Parathyroid adenoma (tissue), 2 donors: Measurements from ENCODE around the gene ZSCAN16.

Experiments
- H2AFZ ChIP-seq: fragments of 300-600 bp; sonication (generic); one replicate; pipeline ENCODE4 v1.7.0; 2017; ENCODE audit warnings: antibody characterized with exemption, mild to moderate bottlenecking
- H3K27ac ChIP-seq: fragments of 300-600 bp; sonication (generic); one replicate; pipeline ENCODE4 v1.7.0; 2017
- H3K27me3 ChIP-seq: fragments of 300-600 bp; sonication (generic); one replicate; pipeline ENCODE4 v1.7.0; 2017; ENCODE audit warnings: low read length; ENCODE audit not compliant: control insufficient read depth, insufficient read depth
- H3K36me3 ChIP-seq: fragments of 300-600 bp; sonication (generic); one replicate; pipeline ENCODE4 v1.7.0; 2017; ENCODE audit warnings: low read length; ENCODE audit not compliant: control insufficient read depth, insufficient read depth
- H3K4me1 ChIP-seq: fragments of 300-600 bp; sonication (generic); one replicate; pipeline ENCODE4 v1.7.0; 2017; ENCODE audit warnings: control low read depth
- H3K4me2 ChIP-seq: fragments of 300-600 bp; sonication (generic); one replicate; pipeline ENCODE4 v1.7.0; 2017; ENCODE audit warnings: low read length
- H3K4me3 ChIP-seq: fragments of 300-600 bp; sonication (generic); one replicate; pipeline ENCODE4 v1.7.0; 2017; ENCODE audit warnings: low read depth, low read length
- H3K79me2 ChIP-seq: fragments of 300-600 bp; sonication (generic); one replicate; pipeline ENCODE4 v1.7.0; 2017; ENCODE audit warnings: control low read depth
- H3K9ac ChIP-seq: fragments of 300-600 bp; sonication (generic); one replicate; pipeline ENCODE4 v1.7.0; 2017; ENCODE audit warnings: mild to moderate bottlenecking
- H3K9me3 ChIP-seq: fragments of 300-600 bp; sonication (generic); one replicate; pipeline ENCODE4 v1.7.0; 2017; ENCODE audit warnings: low read length; ENCODE audit not compliant: control insufficient read depth
- CTCF ChIP-seq: fragments of 300-600 bp; sonication (generic); IDR thresholded peaks from one replicate; pipeline ENCODE4 v1.7.0; 2017; ENCODE audit warnings: antibody characterized with exemption, mild to moderate bottlenecking
- donor health status: primary hyperparathyroidism.

The ZSCAN16 gene

GRCh38 chr6:28125401-28125800, 992 bp downstream of the ZSCAN16 start:
- no peak overlapping the region for H3K9ac ChIP-seq
- no peak overlapping the region for H2AFZ ChIP-seq
- H3K27ac ChIP-seq = peak overlapping the region; percentile 56
- H3K36me3 ChIP-seq = no peaks in the 10 kb centered on the region
- H3K79me2 ChIP-seq = peaks cover 7% of the 10 kb centered on the region
- TF ChIP-seq CTCF = no peak
- H3K4me1 ChIP-seq = peaks cover 4% of the 10 kb centered on the region
- H3K27me3 ChIP-seq = no peaks in the 10 kb centered on the region
- no peak overlapping the region for H3K4me2 ChIP-seq
- H3K9me3 ChIP-seq = no peaks in the 10 kb centered on the region
- no peak overlapping the region for H3K4me3 ChIP-seq

- no peaks in the 10 kb centered on the region for H3K36me3 ChIP-seq
- no peaks in the 10 kb centered on the region for H3K27me3 ChIP-seq
- H3K27ac ChIP-seq = no peak overlapping the region
- peaks cover 23% of the 10 kb centered on the region for H3K79me2 ChIP-seq
- no peaks in the 10 kb centered on the region for H3K9me3 ChIP-seq
- H2AFZ ChIP-seq = no peak overlapping the region
- H3K4me2 ChIP-seq = no peak overlapping the region
- no peaks in the 10 kb centered on the region for H3K4me1 ChIP-seq
- TF ChIP-seq CTCF = no peak
- no peak overlapping the region for H3K9ac ChIP-seq
- no peak overlapping the region for H3K4me3 ChIP-seq
These were observed 9.6 kb downstream of the ZSCAN16 start for GRCh38 chr6:28134015-28134414.

GRCh38 chr6:28134716-28135115, 10.3 kb downstream of the ZSCAN16 start:
- Histone ChIP-seq H3K27me3 (no peaks in the 10 kb centered on the region), H3K9ac (no peak overlapping the region), H3K27ac (no peak overlapping the region), H3K4me2 (no peak overlapping the region), H3K9me3 (no peaks in the 10 kb centered on the region), H3K36me3 (no peaks in the 10 kb centered on the region), H3K4me3 (no peak overlapping the region), H3K4me1 (no peaks in the 10 kb centered on the region), H3K79me2 (peaks cover 23% of the 10 kb centered on the region), H2AFZ (no peak overlapping the region)
- TF ChIP-seq CTCF = no peak

GRCh38 chr6:28135393-28135792, 11.0 kb downstream of the ZSCAN16 start:
- Histone ChIP-seq H2AFZ (no peak overlapping the region), H3K4me3 (no peak overlapping the region), H3K27ac (no peak overlapping the region), H3K4me2 (no peak overlapping the region), H3K4me1 (no peaks in the 10 kb centered on the region), H3K9me3 (no peaks in the 10 kb centered on the region), H3K9ac (no peak overlapping the region), H3K79me2 (peaks cover 23% of the 10 kb centered on the region), H3K27me3 (no peaks in the 10 kb centered on the region), H3K36me3 (no peaks in the 10 kb centered on the region)
- no peak for TF ChIP-seq CTCF
